GM18868 (cell line): ENCODE data around the gene AATK.
"Not testable (repeated sequence)": the region's sequence is repeated elsewhere in the genome, so short reads cannot be mapped to it uniquely, and the experiment has no call there.

Experiments used
- ATAC-seq: cut with Tn5 transposase; IDR thresholded peaks from one replicate; pipeline ENCODE4 v1.9.1; 2021; ENCODE audit warnings: mild to moderate bottlenecking, moderate library complexity; ENCODE audit not compliant: unreplicated experiment

The AATK gene

GRCh38 chr17:81094509-81095382, 71.3 kb downstream of the AATK start:
- no peak for ATAC-seq

GRCh38 chr17:81093619-81094508, 72.2 kb downstream of the AATK start:
- ATAC-seq: no peak

- ATAC-seq: no peak
These were observed 73.4 kb downstream of the AATK start for GRCh38 chr17:81092518-81093095.

GRCh38 chr17:81091774-81092517, 74.1 kb downstream of the AATK start:
- no peak for ATAC-seq

- no peak for ATAC-seq
These were observed 74.9 kb downstream of the AATK start for GRCh38 chr17:81091154-81091553.

- no peak for ATAC-seq
These were observed 75.5 kb downstream of the AATK start for GRCh38 chr17:81090361-81091136.

- no peak for ATAC-seq
These were observed 79.1 kb downstream of the AATK start for GRCh38 chr17:81086789-81087551.

- no peak for ATAC-seq
These were observed 80.6 kb downstream of the AATK start for GRCh38 chr17:81085420-81085911.

- ATAC-seq: no peak
These were observed 81.2 kb downstream of the AATK start for GRCh38 chr17:81084680-81085419.

GRCh38 chr17:81083125-81083765, 82.8 kb downstream of the AATK start:
- ATAC-seq: no peak

GRCh38 chr17:81082177-81083073, 83.6 kb downstream of the AATK start:
- no peak for ATAC-seq

- ATAC-seq: no peak
These were observed 84.5 kb downstream of the AATK start for GRCh38 chr17:81081222-81082176.

GRCh38 chr17:81080019-81080418, 86.0 kb downstream of the AATK start:
- no peak for ATAC-seq

GRCh38 chr17:81078026-81078913, 87.8 kb downstream of the AATK start:
- not testable (repeated sequence) for ATAC-seq
